GM12873 (cell line): ENCODE data around the gene BTK.
A peak's percentile ranks its signal among the peaks of the same experiment; 100 is the strongest.

ENCODE experiments used
- TF ChIP-seq, protein P1 (sequence below): IDR thresholded peaks from 2 replicates; pipeline ENCODE4 v1.5.1; 2012; ENCODE audit warnings: low read depth, mild to moderate bottlenecking, moderate library complexity, low read length, control low read depth; ENCODE audit not compliant: insufficient read depth; ENCODE audit errors: missing control alignments

Gene BTK

DNA sequence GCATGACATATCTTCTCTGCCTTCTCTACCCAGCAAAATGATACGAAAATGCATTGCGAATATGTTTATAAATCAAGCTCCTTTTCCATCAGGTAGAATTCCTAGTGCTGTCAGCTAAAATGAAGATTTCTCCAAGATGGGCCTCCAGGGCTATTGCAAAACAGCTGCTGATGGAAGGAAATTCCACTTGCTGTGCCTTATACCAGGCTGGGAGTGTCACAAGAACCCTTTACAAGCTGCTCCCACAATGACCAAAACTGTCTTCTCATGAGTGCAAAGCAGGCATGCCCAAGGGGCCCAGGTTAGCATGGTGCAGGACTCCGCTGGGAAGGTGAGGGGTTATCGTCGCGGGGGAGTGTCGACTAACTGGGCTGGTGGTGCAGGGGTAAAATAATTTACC is 30.7 kb upstream of the BTK start:
- TF ChIP-seq, protein P1, sequence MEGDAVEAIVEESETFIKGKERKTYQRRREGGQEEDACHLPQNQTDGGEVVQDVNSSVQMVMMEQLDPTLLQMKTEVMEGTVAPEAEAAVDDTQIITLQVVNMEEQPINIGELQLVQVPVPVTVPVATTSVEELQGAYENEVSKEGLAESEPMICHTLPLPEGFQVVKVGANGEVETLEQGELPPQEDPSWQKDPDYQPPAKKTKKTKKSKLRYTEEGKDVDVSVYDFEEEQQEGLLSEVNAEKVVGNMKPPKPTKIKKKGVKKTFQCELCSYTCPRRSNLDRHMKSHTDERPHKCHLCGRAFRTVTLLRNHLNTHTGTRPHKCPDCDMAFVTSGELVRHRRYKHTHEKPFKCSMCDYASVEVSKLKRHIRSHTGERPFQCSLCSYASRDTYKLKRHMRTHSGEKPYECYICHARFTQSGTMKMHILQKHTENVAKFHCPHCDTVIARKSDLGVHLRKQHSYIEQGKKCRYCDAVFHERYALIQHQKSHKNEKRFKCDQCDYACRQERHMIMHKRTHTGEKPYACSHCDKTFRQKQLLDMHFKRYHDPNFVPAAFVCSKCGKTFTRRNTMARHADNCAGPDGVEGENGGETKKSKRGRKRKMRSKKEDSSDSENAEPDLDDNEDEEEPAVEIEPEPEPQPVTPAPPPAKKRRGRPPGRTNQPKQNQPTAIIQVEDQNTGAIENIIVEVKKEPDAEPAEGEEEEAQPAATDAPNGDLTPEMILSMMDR, result no peak

DNA sequence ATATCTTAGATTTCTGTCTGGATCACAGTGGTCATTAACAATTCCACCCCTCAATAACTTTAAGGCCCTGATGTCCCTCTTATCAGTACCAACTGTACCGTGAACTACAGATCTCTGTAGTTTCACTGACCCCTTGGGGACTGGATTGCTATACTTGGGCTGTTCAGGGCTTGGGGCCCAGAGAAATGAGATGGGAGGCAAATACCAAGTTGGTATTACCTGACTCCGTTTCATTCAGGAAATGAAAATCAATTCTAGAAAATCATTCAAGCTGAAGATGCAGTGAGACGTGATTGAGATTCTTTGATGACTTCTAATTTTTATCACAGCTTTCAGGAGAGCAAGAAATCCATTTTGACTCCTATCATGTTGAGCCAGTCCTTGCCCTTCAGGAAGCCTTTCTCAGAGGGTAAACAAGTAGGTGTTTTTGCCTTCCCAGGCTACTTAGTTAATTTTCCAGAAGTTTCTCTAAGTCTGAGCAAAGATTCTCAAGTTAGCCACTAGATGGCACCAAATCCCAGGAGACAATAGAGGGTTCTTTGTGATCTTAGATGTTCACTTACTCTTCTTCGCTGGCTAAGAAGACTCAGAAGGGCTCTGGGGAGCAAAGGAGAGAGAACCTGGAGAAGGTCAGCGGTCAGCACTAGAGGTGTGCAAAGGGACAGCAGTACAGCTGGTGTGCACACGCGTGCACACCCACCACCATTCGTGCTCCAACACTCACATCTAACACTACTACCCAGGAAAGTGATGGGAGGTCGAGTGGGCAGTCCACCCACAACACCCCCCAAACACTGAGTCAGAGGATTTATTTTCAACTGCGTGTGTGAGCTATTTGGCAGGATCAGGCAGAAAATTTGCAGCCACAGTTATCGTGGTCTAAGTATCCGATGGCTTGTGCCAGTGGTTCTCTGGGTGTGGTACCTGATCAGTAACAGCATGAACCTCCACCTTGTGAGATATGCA is 29.5 kb upstream of the BTK start:
- TF ChIP-seq, protein P1, result peak; percentile 82

DNA sequence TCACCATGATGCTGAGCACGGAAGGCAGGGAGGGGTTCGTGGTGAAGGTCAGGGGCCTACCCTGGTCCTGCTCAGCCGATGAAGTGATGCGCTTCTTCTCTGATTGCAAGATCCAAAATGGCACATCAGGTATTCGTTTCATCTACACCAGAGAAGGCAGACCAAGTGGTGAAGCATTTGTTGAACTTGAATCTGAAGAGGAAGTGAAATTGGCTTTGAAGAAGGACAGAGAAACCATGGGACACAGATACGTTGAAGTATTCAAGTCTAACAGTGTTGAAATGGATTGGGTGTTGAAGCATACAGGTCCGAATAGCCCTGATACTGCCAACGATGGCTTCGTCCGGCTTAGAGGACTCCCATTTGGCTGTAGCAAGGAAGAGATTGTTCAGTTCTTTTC is 26.0 kb upstream of the BTK start:
- TF ChIP-seq, protein P1, result no peak

DNA sequence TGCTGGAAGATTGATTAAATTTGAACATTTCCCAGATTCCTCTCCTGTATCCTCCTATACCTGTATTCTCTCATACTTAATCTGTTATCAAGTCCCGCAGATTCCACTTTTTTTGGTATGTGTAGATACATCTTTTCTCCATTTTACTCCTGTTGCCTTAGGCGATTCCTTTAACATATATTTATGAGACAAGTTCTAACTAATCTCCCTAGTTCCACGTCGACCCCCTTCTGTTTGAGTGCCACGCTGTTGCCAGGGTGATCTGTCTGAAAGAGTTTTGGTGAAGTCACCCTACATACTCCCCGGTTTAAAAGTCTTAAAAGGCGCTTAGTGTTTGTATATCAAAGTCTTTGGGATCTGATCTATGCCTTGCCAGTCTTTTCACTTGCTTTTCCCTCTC is 24.5 kb upstream of the BTK start:
- TF ChIP-seq, protein P1, result no peak

DNA sequence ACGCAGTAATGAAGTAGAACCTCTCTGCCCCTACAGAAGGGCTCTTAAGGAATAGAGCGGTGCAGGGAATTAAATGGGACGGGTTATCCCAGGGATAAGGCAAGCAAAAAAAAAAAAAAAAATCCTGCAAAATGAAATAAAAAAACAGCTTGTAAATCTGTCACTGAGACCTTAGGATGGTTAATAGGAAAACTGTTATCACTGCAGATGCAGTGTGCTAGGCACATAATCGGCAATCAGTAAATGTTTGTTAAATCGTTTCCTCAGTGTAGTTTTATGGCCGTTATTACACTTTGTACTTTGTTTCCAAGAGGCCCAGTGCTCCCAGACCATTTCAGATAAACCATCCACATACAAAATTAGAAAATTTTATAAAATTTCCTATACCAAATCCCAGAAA is 23.1 kb upstream of the BTK start:
- TF ChIP-seq, protein P1, result no peak

DNA sequence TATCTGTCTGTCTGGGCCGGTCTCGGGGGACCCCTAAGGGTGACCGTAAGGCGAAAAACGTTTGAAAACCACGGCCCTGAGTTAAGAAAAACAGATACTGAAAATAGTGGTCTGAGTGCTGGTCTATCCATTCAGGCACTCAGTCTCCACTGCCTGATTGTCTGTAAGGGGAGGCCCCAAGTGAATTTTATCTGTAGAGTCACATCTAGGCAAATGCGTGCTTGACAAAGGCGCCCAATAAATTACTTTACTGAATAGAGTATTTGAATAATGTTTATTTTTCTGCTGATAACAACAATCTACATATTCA is 22.5 kb upstream of the BTK start:
- TF ChIP-seq, protein P1, result no peak

DNA sequence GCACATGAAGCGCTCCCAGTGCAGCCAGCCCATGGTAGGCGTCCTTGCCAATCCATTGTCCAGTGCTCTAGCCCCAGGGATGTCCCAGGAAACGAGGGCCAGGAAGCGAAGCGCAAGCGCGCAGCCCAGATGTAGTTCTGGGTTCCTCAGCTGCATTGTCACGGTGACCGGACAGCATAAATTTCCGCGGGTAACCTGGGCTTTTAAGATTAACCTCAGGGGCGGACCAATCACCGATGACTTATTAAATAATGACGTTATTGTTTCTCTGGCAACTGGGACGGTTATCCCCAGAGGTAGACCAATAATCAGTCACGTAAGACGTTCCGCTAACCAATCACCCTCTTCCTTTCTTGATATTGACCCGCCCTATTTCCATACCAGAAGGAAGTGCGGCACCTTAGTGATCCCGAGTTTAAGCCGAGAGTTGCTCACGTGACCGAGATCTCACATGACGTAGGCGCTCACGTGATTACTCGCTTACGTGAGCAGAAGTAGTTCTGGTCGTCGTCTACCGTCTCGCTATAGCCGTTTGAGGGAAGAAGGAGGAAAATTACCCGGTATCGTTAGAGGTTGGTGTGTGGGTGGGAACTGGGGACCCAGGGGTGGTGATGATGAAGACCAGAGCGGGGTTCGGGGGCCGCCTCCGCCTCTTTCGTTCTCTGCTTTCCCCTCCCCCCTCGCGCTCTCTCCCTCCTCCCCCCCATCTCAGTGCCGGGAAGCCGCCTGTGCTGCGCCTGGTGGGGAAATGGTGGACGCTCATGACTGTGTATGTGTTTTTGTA is 21.9 kb upstream of the BTK start, which contains the start of the genes GLA and HNRNPH2:
TSS of gene GLA (minus strand) at position 178 of the 784 bp plus-strand sequence. CDS start at position 156, 22 bp downstream.
TSS of gene HNRNPH2 (plus strand) at position 475 of the 784 bp plus-strand sequence. CDS start 3,767 bp downstream, outside the sequence.
- TF ChIP-seq, protein P1, result no peak
